Kidney (tissue), 14 donors: ENCODE measurements around the gene SPATS2L. TPM values are rescaled to one million over a fixed set of nuclear protein-coding genes. Genes with fewer than 3 reads are reported as not detected.
A peak's percentile ranks its signal among the peaks of the same experiment; 100 is the strongest.

Experiments used
- DNase-seq, 5 donors: peaks; one replicate each; pipeline ENCODE4 v3.0.0-alpha.2; 2013 to 2020
- FAIRE-seq: peaks from 2 replicates; lab custom pipeline; 2012; peaks lifted over from hg19 to GRCh38; lab: Jason Lieb, UNC
- H3K27ac ChIP-seq, 2 donors: one replicate each; pipeline ENCODE4 v1.7.0; 2013; ENCODE audit warnings: low read depth in 2 of 2, low read length in 2 of 2, inconsistent platforms in 1 of 2
- H3K27me3 ChIP-seq: one replicate; pipeline ENCODE4 v1.7.1; 2013; ENCODE audit warnings: low read length, inconsistent platforms; ENCODE audit not compliant: control insufficient read depth, insufficient read depth
- H3K36me3 ChIP-seq, 3 donors: one replicate each; pipeline versions ENCODE4 v1.7.0 to v1.7.1; 2013; ENCODE audit warnings: low read length in 3 of 3, control low read depth in 1 of 3, inconsistent platforms in 1 of 3; ENCODE audit not compliant: insufficient read depth in 3 of 3, control insufficient read depth in 2 of 3
- H3K4me1 ChIP-seq, 3 donors: one replicate each; pipeline versions ENCODE4 v1.7.0 to v1.7.1; 2013; ENCODE audit warnings: low read length in 3 of 3, inconsistent platforms in 1 of 3, low read depth in 1 of 3; ENCODE audit not compliant: control insufficient read depth in 2 of 3, insufficient read depth in 2 of 3
- H3K4me3 ChIP-seq, 3 donors: one replicate each; pipeline versions ENCODE4 v1.7.0 to v1.8.1; 2013; ENCODE audit warnings: low read length in 3 of 3, control low read depth in 1 of 3, inconsistent platforms in 1 of 3
- H3K9ac ChIP-seq, 3 donors: one replicate each; pipeline versions ENCODE4 v1.7.0 to v1.7.1; 2013; ENCODE audit warnings: low read length in 3 of 3, control low read depth in 1 of 3, inconsistent platforms in 1 of 3
- H3K9me3 ChIP-seq, 3 donors: one replicate each; pipeline versions ENCODE4 v1.7.0 to v1.7.1; 2013; ENCODE audit warnings: low read length in 3 of 3, control low read depth in 1 of 3, inconsistent platforms in 1 of 3; ENCODE audit not compliant: control insufficient read depth in 2 of 3, insufficient read depth in 1 of 3
- intact Hi-C: fragments of 100-400 bp; cut with DNase I; formaldehyde crosslinking; loops from one replicate; pipeline ENCODE4 v1.11.1; 2022
- polyA plus RNA-seq: library from polyadenylated mRNA; stranded (reverse); fragments of 350-450 nt; fragmentation: Illumina TruSeq; extraction: RNeasy Lipid Tissue Mini Kit (QIAGEN cat#74804); gene quantifications from one replicate; pipeline ENCODE4 v1.2.3, GENCODE V29; 2014; ENCODE audit warnings: low read depth, low replicate concordance; ENCODE audit not compliant: insufficient read depth
- total RNA-seq: library from RNA; stranded (reverse); fragmentation: NEBNext Ultra II Directional; extraction: Animal tissue kit (Norgen Biotek cat#: 25700); gene quantifications from one replicate; pipeline ENCODE4 v1.2.1, GENCODE V29; 2021
- TF ChIP-seq, protein P1 (sequence below): IDR thresholded peaks from 3 replicates; pipeline ENCODE4 v1.5.1; 2012; ENCODE audit warnings: mild to moderate bottlenecking, moderate library complexity, borderline replicate concordance; ENCODE audit not compliant: insufficient read depth; ENCODE audit errors: extremely low read depth
- donor health status: control.
- donor health status: control.
- donor health status: control.
- donor health status: control.
- donor health status: control.
- donor health status: DM: yes; HTN: yes; CAD: no.
- donor health status: Normal renal cell carcinoma (clear cell type).

Gene SPATS2L
- total and polyA plus RNA-seq, 2 donors from 2014 or later: 86.1 to 166 TPM

DNA sequence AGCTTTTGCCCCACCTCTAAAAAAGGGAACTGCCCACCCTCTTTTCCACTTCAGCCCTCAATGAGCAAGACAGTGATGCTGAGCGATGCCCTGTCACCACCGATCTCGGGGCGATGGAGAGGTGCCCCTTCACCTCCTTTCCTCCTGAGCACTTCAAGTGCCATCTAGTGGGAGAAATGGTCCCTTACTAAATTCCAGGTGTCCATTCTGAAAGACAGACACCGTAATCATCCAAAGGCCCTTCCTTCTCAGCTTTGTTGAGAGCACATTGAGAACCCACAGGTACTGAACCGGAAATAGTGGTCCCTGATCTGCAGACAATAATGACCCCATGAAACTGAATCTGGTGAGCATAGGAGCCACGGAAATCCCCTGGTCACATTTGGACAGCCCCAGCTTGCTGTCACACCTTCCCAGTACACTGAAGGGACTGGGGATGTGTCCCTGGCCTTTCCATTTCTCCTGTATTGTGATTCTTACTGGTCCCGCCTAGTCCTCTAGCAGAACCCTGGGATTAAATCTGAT is 164.9 kb downstream of the SPATS2L start:
- no peak overlapping the region for H3K27ac ChIP-seq
- H3K27me3 ChIP-seq: no peaks in the 10 kb centered on the region
- no peak overlapping the region for H3K9ac ChIP-seq
- H3K4me1 ChIP-seq: peaks cover 0 to 3% (median 0%) of the 10 kb centered on the region in 3 donors
- DNase-seq (peak in 3 of 5 donors; percentile 26 to 59 (median 48)), FAIRE-seq (no peak)
- no peak overlapping the region for H3K4me3 ChIP-seq
- TF ChIP-seq, protein P1, sequence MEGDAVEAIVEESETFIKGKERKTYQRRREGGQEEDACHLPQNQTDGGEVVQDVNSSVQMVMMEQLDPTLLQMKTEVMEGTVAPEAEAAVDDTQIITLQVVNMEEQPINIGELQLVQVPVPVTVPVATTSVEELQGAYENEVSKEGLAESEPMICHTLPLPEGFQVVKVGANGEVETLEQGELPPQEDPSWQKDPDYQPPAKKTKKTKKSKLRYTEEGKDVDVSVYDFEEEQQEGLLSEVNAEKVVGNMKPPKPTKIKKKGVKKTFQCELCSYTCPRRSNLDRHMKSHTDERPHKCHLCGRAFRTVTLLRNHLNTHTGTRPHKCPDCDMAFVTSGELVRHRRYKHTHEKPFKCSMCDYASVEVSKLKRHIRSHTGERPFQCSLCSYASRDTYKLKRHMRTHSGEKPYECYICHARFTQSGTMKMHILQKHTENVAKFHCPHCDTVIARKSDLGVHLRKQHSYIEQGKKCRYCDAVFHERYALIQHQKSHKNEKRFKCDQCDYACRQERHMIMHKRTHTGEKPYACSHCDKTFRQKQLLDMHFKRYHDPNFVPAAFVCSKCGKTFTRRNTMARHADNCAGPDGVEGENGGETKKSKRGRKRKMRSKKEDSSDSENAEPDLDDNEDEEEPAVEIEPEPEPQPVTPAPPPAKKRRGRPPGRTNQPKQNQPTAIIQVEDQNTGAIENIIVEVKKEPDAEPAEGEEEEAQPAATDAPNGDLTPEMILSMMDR: peak; percentile 54
- intact Hi-C loops: loop anchor here (10.0 kb wide), 1 partner anchor 487 kb away; no protein-coding TSS in a partner anchor
- H3K9me3 ChIP-seq: no peaks in the 10 kb centered on the region
- H3K36me3 ChIP-seq: peaks cover 0 to 32% (median 32%) of the 10 kb centered on the region in 3 donors

DNA sequence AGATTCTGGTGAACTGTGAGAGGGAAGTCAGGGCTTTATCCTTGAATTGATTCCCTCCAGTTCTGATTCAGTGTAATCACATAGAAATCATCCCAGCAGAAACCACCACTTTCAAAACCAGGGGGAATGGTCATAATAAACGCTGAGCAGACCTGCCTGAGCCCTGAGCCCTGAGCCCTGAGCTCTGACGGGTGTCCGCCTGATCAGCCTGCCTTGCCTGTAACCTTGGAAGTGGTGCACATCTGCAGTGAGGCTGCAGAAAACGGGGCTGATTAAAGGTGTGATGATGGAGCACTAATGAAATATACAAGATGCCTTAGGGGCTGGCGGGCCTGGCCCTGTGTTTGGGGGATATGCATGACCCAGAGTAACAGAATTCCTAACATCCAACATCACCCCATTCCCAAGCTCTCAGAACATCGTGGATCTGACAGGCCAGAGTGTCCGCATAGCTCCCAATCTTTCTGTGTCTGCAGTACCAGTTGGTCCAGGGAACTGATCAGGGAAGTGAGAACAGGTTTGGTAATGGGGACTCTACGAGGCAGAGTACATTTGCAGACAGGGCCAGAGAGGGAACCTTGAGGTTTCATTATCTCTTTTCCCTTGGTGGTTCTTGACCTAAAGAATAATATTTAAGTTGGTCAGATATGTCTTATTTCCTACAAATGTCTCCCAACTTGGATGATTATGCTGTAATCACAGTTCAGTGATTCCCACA is 165.6 kb downstream of the SPATS2L start:
- DNase-seq (no peak), FAIRE-seq (no peak)
- no peak overlapping the region for H3K27ac ChIP-seq
- intact Hi-C loops: loop anchor here (10.0 kb wide), 1 partner anchor 487 kb away; no protein-coding TSS in a partner anchor
- H3K27me3 ChIP-seq: no peaks in the 10 kb centered on the region
- TF ChIP-seq, protein P1: no peak
- H3K4me1 ChIP-seq: peaks cover 0 to 3% (median 0%) of the 10 kb centered on the region in 3 donors
- H3K4me3 ChIP-seq: no peak overlapping the region
- H3K9me3 ChIP-seq: no peaks in the 10 kb centered on the region
- peaks cover 0 to 38% (median 32%) of the 10 kb centered on the region in 3 donors for H3K36me3 ChIP-seq
- no peak overlapping the region for H3K9ac ChIP-seq

DNA sequence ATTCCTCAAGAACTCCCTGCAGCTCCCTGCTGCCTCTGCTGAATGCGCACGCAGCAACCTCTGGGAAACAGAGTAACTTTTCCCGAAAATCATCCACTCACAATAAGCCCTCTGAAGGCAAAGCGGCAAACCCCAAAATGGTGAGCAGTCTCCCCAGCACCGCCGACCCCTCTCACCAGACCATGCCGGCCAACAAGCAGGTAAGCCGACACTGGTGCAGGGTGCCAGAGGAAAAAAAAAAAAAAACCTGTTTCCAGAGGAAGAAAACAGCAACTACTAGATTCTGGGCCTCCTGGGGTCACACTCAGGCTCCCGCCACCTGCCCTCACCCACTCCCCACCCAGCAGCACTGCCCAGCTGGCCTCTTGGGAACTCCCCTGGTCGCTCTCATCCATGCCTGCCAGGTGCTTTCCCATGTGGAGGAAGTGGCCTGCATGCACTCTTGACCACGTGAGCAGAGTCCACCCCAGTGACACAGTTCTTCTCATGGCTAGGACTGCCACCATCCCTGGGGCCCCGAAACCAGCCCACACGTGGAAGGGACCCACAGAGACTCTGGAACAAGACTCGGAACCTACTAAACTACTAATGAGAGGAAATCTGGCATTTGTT is 166.5 kb downstream of the SPATS2L start:
- Histone ChIP-seq H3K4me1 (peaks cover 0 to 3% (median 0%) of the 10 kb centered on the region in 3 donors), H3K9ac (no peak overlapping the region), H3K36me3 (peaks cover 0 to 43% (median 27%) of the 10 kb centered on the region in 3 donors), H3K27me3 (no peaks in the 10 kb centered on the region), H3K4me3 (no peak overlapping the region), H3K9me3 (no peaks in the 10 kb centered on the region), H3K27ac (no peak overlapping the region)
- intact Hi-C loops: loop anchor here (10.0 kb wide), 1 partner anchor 488 kb away; no protein-coding TSS in a partner anchor
- TF ChIP-seq, protein P1: no peak
- no peak for DNase-seq
- no peak for FAIRE-seq
